ENCODE measurements around the gene RGN.
"Not testable (repeated sequence)": the region's sequence is repeated elsewhere in the genome, so short reads cannot be mapped to it uniquely, and the experiment has no call there.

RGN gene

GRCh38 chrX:47129899-47130358 lies 51.7 kb downstream of the RGN start:
- Histone ChIP-seq H3K27ac (ENCODE audit: low read depth, low read length) (peak overlapping the region; percentile 61), H3K4me3 (ENCODE audit: low read depth in 1 of 2, low read length in 2 of 2) (peak overlapping the region; percentile 3 to 85)

GRCh38 chrX:47133493-47133892 lies 55.2 kb downstream of the RGN start:
- no peaks in the 10 kb centered on the region for H3K9me3 ChIP-seq (ENCODE audit: low read length)
- H3K4me1 ChIP-seq (ENCODE audit: insufficient read depth, low read length): no peaks in the 10 kb centered on the region
- H3K9ac ChIP-seq (ENCODE audit: low read length): no peak overlapping the region
- no peaks in the 10 kb centered on the region for H3K27me3 ChIP-seq (ENCODE audit: control insufficient read depth in 1 of 2, insufficient read depth in 2 of 2, low read length in 2 of 2)
- no peak overlapping the region for H3K4me3 ChIP-seq (ENCODE audit: low read depth in 1 of 2, low read length in 2 of 2)
- H3K36me3 ChIP-seq (ENCODE audit: insufficient read depth, low read length): no peaks in the 10 kb centered on the region
- H3K27ac ChIP-seq (ENCODE audit: low read depth, low read length): no peak overlapping the region

More at GRCh38 chrX:47129899-47130358, 51.7 kb downstream of the RGN start:
- Histone ChIP-seq H3K4me1 (ENCODE audit: insufficient read depth, low read length) (no peaks in the 10 kb centered on the region), H3K9ac (ENCODE audit: low read length) (no peak overlapping the region), H3K27me3 (ENCODE audit: control insufficient read depth in 1 of 2, insufficient read depth in 2 of 2, low read length in 2 of 2) (peaks cover 0 to 4% of the 10 kb centered on the region in 2 donors), H3K36me3 (ENCODE audit: insufficient read depth, low read length) (no peaks in the 10 kb centered on the region), H3K9me3 (ENCODE audit: low read length) (no peaks in the 10 kb centered on the region)

DNA sequence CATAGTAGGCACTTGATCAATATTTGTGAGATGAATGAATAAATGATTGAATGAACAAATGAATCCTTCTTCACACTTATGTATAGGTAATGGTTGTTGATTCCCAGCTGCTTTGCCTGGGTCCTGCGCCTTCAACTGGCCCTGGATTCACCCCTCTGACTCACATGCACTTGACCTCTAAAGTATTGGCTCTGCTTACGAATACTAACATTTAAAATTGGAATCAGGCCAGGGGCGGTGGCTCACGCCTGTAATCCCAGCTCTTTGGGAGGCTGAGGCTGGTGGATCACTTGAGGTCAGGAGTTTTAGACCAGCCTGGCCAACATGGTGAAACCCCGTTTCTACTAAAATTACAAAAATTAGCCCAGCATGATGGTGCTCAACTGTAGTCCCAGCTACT lies 57.4 kb downstream of the RGN start:
- H3K27me3 ChIP-seq (ENCODE audit: control insufficient read depth in 1 of 2, insufficient read depth in 2 of 2, low read length in 2 of 2); H3K9me3 ChIP-seq (ENCODE audit: low read length); H3K27ac ChIP-seq (ENCODE audit: low read depth, low read length); H3K4me1 ChIP-seq (ENCODE audit: insufficient read depth, low read length); H3K36me3 ChIP-seq (ENCODE audit: insufficient read depth, low read length); H3K4me3 ChIP-seq (ENCODE audit: low read depth in 1 of 2, low read length in 2 of 2); H3K9ac ChIP-seq (ENCODE audit: low read length): not testable (repeated sequence)

DNA sequence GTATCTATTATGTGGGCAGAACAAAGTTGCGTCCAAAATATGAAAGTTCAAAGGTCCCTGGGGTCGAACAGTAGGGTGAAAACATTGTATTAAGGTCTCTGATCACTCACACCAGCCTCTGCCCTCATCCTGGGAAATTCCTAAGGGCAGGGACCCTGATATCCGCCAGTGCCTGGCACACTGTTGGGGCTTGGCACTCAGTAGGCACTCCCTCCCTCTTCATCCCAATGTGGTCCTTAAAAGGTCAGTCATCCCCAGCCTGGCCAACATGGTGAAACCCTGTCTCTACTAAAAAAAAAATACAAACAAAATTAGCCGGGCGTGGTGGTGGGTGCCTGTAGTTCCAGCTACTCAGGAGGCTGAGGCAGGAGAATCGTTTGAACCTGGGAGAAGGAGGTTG lies 59.9 kb downstream of the RGN start:
- no peaks in the 10 kb centered on the region for H3K27me3 ChIP-seq (ENCODE audit: control insufficient read depth in 1 of 2, insufficient read depth in 2 of 2, low read length in 2 of 2)
- H3K9ac ChIP-seq (ENCODE audit: low read length): no peak overlapping the region

More for the DNA sequence above, 59.9 kb downstream of the RGN start:
- peaks cover 3% of the 10 kb centered on the region for H3K36me3 ChIP-seq (ENCODE audit: insufficient read depth, low read length)
- no peak overlapping the region for H3K4me3 ChIP-seq (ENCODE audit: low read depth in 1 of 2, low read length in 2 of 2)
- H3K4me1 ChIP-seq (ENCODE audit: insufficient read depth, low read length): peaks cover under 1% of the 10 kb centered on the region
- no peaks in the 10 kb centered on the region for H3K9me3 ChIP-seq (ENCODE audit: low read length)
- H3K27ac ChIP-seq (ENCODE audit: low read depth, low read length): no peak overlapping the region

Measured in muscle layer of colon (tissue), 2 donors.